ENCODE measurements around the gene MMP3. TPM values are rescaled to one million over a fixed set of nuclear protein-coding genes. Genes with fewer than 3 reads are reported as not detected.
"Not testable (repeated sequence)": the region's sequence is repeated elsewhere in the genome, so short reads cannot be mapped to it uniquely, and the experiment has no call there.

MMP3 gene
- total RNA-seq, 1 donor from 2014 or later = not detected

GRCh38 chr11:102879801-102880200 lies 36.4 kb upstream of the MMP3 start:
- Histone ChIP-seq H3K27me3 (no peaks in the 10 kb centered on the region), H3K9me3 (no peaks in the 10 kb centered on the region), H3K4me1 (no peaks in the 10 kb centered on the region), H3K27ac (no peak overlapping the region), H3K4me3 (no peak overlapping the region), H3K36me3 (no peaks in the 10 kb centered on the region)
- no peak for TF ChIP-seq CTCF (IDR thresholded peaks at IDR 0.05)
- DNase-seq (no peak), ATAC-seq (peak; percentile 65)
- intact Hi-C loops (cut with DNase I) = no loop called here

GRCh38 chr11:102878595-102878994 lies 35.2 kb upstream of the MMP3 start:
- no peak for DNase-seq
- H3K4me3 ChIP-seq = no peak overlapping the region
- H3K36me3 ChIP-seq = no peaks in the 10 kb centered on the region
- no peaks in the 10 kb centered on the region for H3K27me3 ChIP-seq
- no peak overlapping the region for H3K27ac ChIP-seq
- no peak for TF ChIP-seq CTCF (IDR thresholded peaks at IDR 0.05)
- no peaks in the 10 kb centered on the region for H3K4me1 ChIP-seq
- H3K9me3 ChIP-seq = no peaks in the 10 kb centered on the region
- ATAC-seq = no peak
- intact Hi-C loops (cut with DNase I) = no loop called here

- Histone ChIP-seq H3K36me3 (no peaks in the 10 kb centered on the region), H3K27me3 (no peaks in the 10 kb centered on the region), H3K9me3 (no peaks in the 10 kb centered on the region), H3K27ac (no peak within 1 kb of the TSS), H3K4me3 (no peak within 1 kb of the TSS), H3K4me1 (no peaks in the 10 kb centered on the region)
- intact Hi-C loops (cut with DNase I) = no loop called here
- DNase-seq = no peak
- no peak for TF ChIP-seq CTCF (IDR thresholded peaks at IDR 0.05)
- no peak for ATAC-seq
Observed at GRCh38 chr11:102874852-102875251, 31.4 kb upstream of the MMP3 start, which contains the start of gene MMP12. Gene MMP12 (minus strand): TSS chr11:102874982. CDS start chr11:102874937, 45 bp downstream.

GRCh38 chr11:102869354-102869964 lies 26.1 kb upstream of the MMP3 start:
- H3K9me3 ChIP-seq; H3K27ac ChIP-seq; DNase-seq; H3K27me3 ChIP-seq; ATAC-seq; intact Hi-C loops (cut with DNase I); H3K4me1 ChIP-seq; H3K36me3 ChIP-seq; H3K4me3 ChIP-seq: not testable (repeated sequence)

- H3K27ac ChIP-seq = no peak overlapping the region
- DNase-seq = no peak
- TF ChIP-seq CTCF (IDR thresholded peaks at IDR 0.05) = no peak
- intact Hi-C loops (cut with DNase I) = no loop called here
- ATAC-seq = no peak
- no peaks in the 10 kb centered on the region for H3K9me3 ChIP-seq
- no peaks in the 10 kb centered on the region for H3K27me3 ChIP-seq
- no peak overlapping the region for H3K4me3 ChIP-seq
- no peaks in the 10 kb centered on the region for H3K4me1 ChIP-seq
- H3K36me3 ChIP-seq = no peaks in the 10 kb centered on the region
Observed at GRCh38 chr11:102868339-102868738, 24.9 kb upstream of the MMP3 start.

GRCh38 chr11:102864724-102865123 lies 21.3 kb upstream of the MMP3 start:
- no peak for TF ChIP-seq CTCF (IDR thresholded peaks at IDR 0.05)
- Histone ChIP-seq H3K4me3 (no peak overlapping the region), H3K27ac (no peak overlapping the region), H3K9me3 (no peaks in the 10 kb centered on the region), H3K36me3 (no peaks in the 10 kb centered on the region), H3K4me1 (no peaks in the 10 kb centered on the region), H3K27me3 (no peaks in the 10 kb centered on the region)
- intact Hi-C loops (cut with DNase I) = no loop called here
- DNase-seq = no peak
- ATAC-seq = no peak
